Coronary artery (tissue), 2 donors: ENCODE measurements around the gene DOK6.

Source experiments
- DNase-seq: peaks from one replicate; pipeline ENCODE4 v3.0.0-alpha.2; 2017; ENCODE audit warnings: low spot score
- H3K27ac ChIP-seq, 2 donors: fragments of 200-600 bp; sonication (generic); one replicate each; pipeline ENCODE4 v1.5.1; 2016 to 2019
- H3K4me3 ChIP-seq: fragments of 200-600 bp; sonication (generic); 2 replicates; pipeline ENCODE4 v1.5.1; 2016; ENCODE audit warnings: mild to moderate bottlenecking, moderate library complexity
- CTCF ChIP-seq: fragments of 200-600 bp; sonication (generic); IDR thresholded peaks from one replicate; pipeline ENCODE4 v1.5.1; 2019; ENCODE audit warnings: antibody characterized with exemption

Gene DOK6

GRCh38 chr18:69622961-69623360 lies 222.3 kb downstream of the DOK6 start:
- Histone ChIP-seq H3K4me3 (no peak overlapping the region), H3K27ac (no peak overlapping the region)
- no peak for DNase-seq
- TF ChIP-seq CTCF, result no peak

- H3K4me3 ChIP-seq, result no peak overlapping the region
- TF ChIP-seq CTCF, result no peak
- peak overlapping the region in 1 of 2 donors; percentile 33 for H3K27ac ChIP-seq
- no peak for DNase-seq
Measured at GRCh38 chr18:69626171-69626570, 225.5 kb downstream of the DOK6 start.

GRCh38 chr18:69626643-69627242 lies 226.1 kb downstream of the DOK6 start:
- TF ChIP-seq CTCF, result no peak
- DNase-seq, result no peak
- H3K27ac ChIP-seq, result peak overlapping the region; percentile 33 to 49

GRCh38 chr18:69628774-69629359 lies 228.2 kb downstream of the DOK6 start:
- DNase-seq, result no peak
- Histone ChIP-seq H3K27ac (no peak overlapping the region), H3K4me3 (no peak overlapping the region)
- TF ChIP-seq CTCF, result no peak

More at GRCh38 chr18:69626643-69627242, 226.1 kb downstream of the DOK6 start:
- no peak overlapping the region for H3K4me3 ChIP-seq

GRCh38 chr18:69631281-69631680 lies 230.6 kb downstream of the DOK6 start:
- TF ChIP-seq CTCF, result no peak

GRCh38 chr18:69635482-69635881 lies 234.8 kb downstream of the DOK6 start:
- TF ChIP-seq CTCF, result no peak
- Histone ChIP-seq H3K4me3 (no peak overlapping the region), H3K27ac (no peak overlapping the region)
- DNase-seq, result no peak

More at GRCh38 chr18:69631281-69631680, 230.6 kb downstream of the DOK6 start:
- H3K4me3 ChIP-seq, result no peak overlapping the region
- no peak overlapping the region for H3K27ac ChIP-seq
- no peak for DNase-seq
